H1 (cell line): ENCODE results near the gene LDLR. TPM values are rescaled to one million over a fixed set of nuclear protein-coding genes. Genes with fewer than 3 reads are reported as not detected.

Source experiments
- CTCF ChIA-PET: fragments of 300-600 bp; sonication (Branson Sonifier 250); formaldehyde crosslinking; loops from one replicate; lab custom pipeline; 2021; ENCODE audit not compliant: partially characterized antibody; lab: Charles Lee
- POLR2A ChIA-PET: fragments of 300-600 bp; sonication (Branson Sonifier 250); formaldehyde crosslinking; loops from one replicate; lab custom pipeline; 2021; ENCODE audit warnings: inconsistent platforms; ENCODE audit not compliant: partially characterized antibody; lab: Charles Lee
- DNase-seq, 2 experiments: peaks; one replicate each; pipeline versions ENCODE4 v3.0.0 to v3.0.0-alpha.2; 2010 to 2022; ENCODE audit warnings: low spot score in 2 of 2, low read depth in 1 of 2, mixed read lengths in 1 of 2
- FAIRE-seq: peaks from 2 replicates; lab custom pipeline; 2011; peaks lifted over from hg19 to GRCh38; lab: Jason Lieb, UNC
- H2AFZ ChIP-seq: 2 replicates; pipeline ENCODE4 v1.8.1; 2012; ENCODE audit warnings: low read length, inconsistent platforms
- H2AK5ac ChIP-seq: 2 replicates; pipeline ENCODE4 v1.6.1; 2013; ENCODE audit warnings: low read depth, low read length
- H2BK120ac ChIP-seq: replicated peaks from 2 replicates; pipeline ENCODE3; 2013; ENCODE audit warnings: low read depth, low read length, inconsistent platforms
- H2BK12ac ChIP-seq: 2 replicates; pipeline ENCODE4 v1.6.1; 2013; ENCODE audit warnings: low read depth, low read length
- H2BK15ac ChIP-seq: 2 replicates; pipeline ENCODE4 v1.6.1; 2013; ENCODE audit warnings: low read length
- H2BK20ac ChIP-seq: 2 replicates; pipeline ENCODE4 v1.6.1; 2013; ENCODE audit warnings: low read length
- H2BK5ac ChIP-seq: 2 replicates; pipeline ENCODE4 v1.6.1; 2013; ENCODE audit warnings: low read depth, low read length
- H3K14ac ChIP-seq: 2 replicates; pipeline ENCODE4 v1.6.1; 2013; ENCODE audit warnings: inconsistent platforms; ENCODE audit not compliant: insufficient read length
- H3K18ac ChIP-seq: 2 replicates; pipeline ENCODE4 v1.6.1; 2013; ENCODE audit warnings: low read length; ENCODE audit errors: extremely low read depth
- H3K23ac ChIP-seq: 2 replicates; pipeline ENCODE4 v1.6.1; 2013; ENCODE audit warnings: inconsistent platforms; ENCODE audit not compliant: insufficient read length
- H3K23me2 ChIP-seq: 2 replicates; pipeline ENCODE4 v1.6.1; 2013; ENCODE audit warnings: low read depth, low read length
- H3K27ac ChIP-seq: 2 replicates; pipeline ENCODE4 v1.6.1; 2011; ENCODE audit warnings: low read depth, low read length, inconsistent platforms
- H3K27me3 ChIP-seq, 4 experiments: replicated peaks in 1 of 4; 1 replicate in 1 of 4; 2 replicates in 3 of 4; pipeline versions ENCODE4 v1.6.1 to v1.8.1; 2011 to 2013; ENCODE audit warnings: low read length in 3 of 4, mild to moderate bottlenecking in 3 of 4, inconsistent platforms in 2 of 4, mixed read lengths in 2 of 4, moderate library complexity in 1 of 4; ENCODE audit not compliant: control insufficient read depth in 3 of 4, insufficient read depth in 3 of 4; ENCODE audit errors: extremely low read depth in 1 of 4
- H3K36me3 ChIP-seq, 4 experiments: 2 replicates each; pipeline versions ENCODE4 v1.6.1 to v1.8.1; 2011 to 2013; ENCODE audit warnings: mild to moderate bottlenecking in 4 of 4, low read length in 3 of 4, moderate library complexity in 2 of 4, control low read depth in 1 of 4, inconsistent platforms in 1 of 4; ENCODE audit not compliant: insufficient read depth in 4 of 4, control insufficient read depth in 2 of 4
- H3K4ac ChIP-seq: replicated peaks from 2 replicates; pipeline ENCODE3; 2013; ENCODE audit warnings: low read length, low read depth, mixed read lengths, inconsistent platforms; ENCODE audit not compliant: insufficient read length
- H3K4me1 ChIP-seq, 4 experiments: replicated peaks in 1 of 4; 1 replicate in 1 of 4; 2 replicates in 3 of 4; pipeline versions ENCODE4 v1.6.1 to v1.8.1; 2011 to 2013; ENCODE audit warnings: low read length in 3 of 4, inconsistent platforms in 2 of 4, mixed read lengths in 1 of 4; ENCODE audit not compliant: insufficient read depth in 4 of 4, control insufficient read depth in 3 of 4
- H3K4me2 ChIP-seq, 2 experiments: 2 replicates each; pipeline versions ENCODE4 v1.6.1 to v1.8.1; 2011 to 2013; ENCODE audit warnings: low read depth in 2 of 2, low read length in 2 of 2, control low read depth in 1 of 2, inconsistent platforms in 1 of 2, mild to moderate bottlenecking in 1 of 2; ENCODE audit not compliant: insufficient read depth in 1 of 2
- H3K4me3 ChIP-seq, 4 experiments: fragments of 200-600, 300-600 bp in 1 of 4; sonication (generic), shearing (Covaris generic), sonication (Bioruptor Twin) in 1 of 4; 2 replicates each; pipeline versions ENCODE4 v1.5.1 to v1.8.1; 2011 to 2016; ENCODE audit warnings: low read length in 4 of 4, low read depth in 3 of 4, control low read depth in 2 of 4, inconsistent platforms in 2 of 4, mild to moderate bottlenecking in 2 of 4, mixed read lengths in 1 of 4, moderate library complexity in 1 of 4; ENCODE audit not compliant: insufficient read depth in 2 of 4; ENCODE audit errors: extremely low read depth in 1 of 4
- H3K56ac ChIP-seq: replicated peaks from 2 replicates; pipeline ENCODE3; 2013; ENCODE audit warnings: low read depth, mild to moderate bottlenecking, mixed read lengths, low read length, inconsistent platforms; ENCODE audit not compliant: insufficient read length
- H3K79me1 ChIP-seq: 2 replicates; pipeline ENCODE4 v1.6.1; 2013; ENCODE audit warnings: low read depth, low read length, control low read depth
- H3K79me2 ChIP-seq, 2 experiments: 2 replicates each; pipeline versions ENCODE4 v1.6.1 to v1.8.1; 2012 to 2013; ENCODE audit warnings: low read length in 2 of 2, mild to moderate bottlenecking in 2 of 2, inconsistent platforms in 1 of 2; ENCODE audit not compliant: insufficient read depth in 2 of 2, control insufficient read depth in 1 of 2
- H3K9ac ChIP-seq, 4 experiments: replicated peaks in 1 of 4; 1 replicate in 1 of 4; 2 replicates in 3 of 4; pipeline versions ENCODE4 v1.6.1 to v1.8.1; 2011 to 2013; ENCODE audit warnings: low read depth in 3 of 4, low read length in 3 of 4, control low read depth in 2 of 4, mild to moderate bottlenecking in 2 of 4, moderate library complexity in 2 of 4, inconsistent platforms in 1 of 4; ENCODE audit errors: extremely low read depth in 1 of 4
- H3K9me3 ChIP-seq, 2 experiments: 2 replicates each; pipeline versions ENCODE4 v1.6.1 to v1.8.1; 2012 to 2013; ENCODE audit warnings: mild to moderate bottlenecking in 2 of 2, moderate library complexity in 2 of 2, control low read depth in 1 of 2, inconsistent platforms in 1 of 2, low read depth in 1 of 2, low read length in 1 of 2, mixed read lengths in 1 of 2; ENCODE audit not compliant: insufficient read depth in 2 of 2
- H4K20me1 ChIP-seq, 2 experiments: replicated peaks in 1 of 2; 2 replicates each; pipeline versions ENCODE3 to v1.8.1; 2011 to 2013; ENCODE audit warnings: inconsistent platforms in 2 of 2, low read length in 2 of 2, mild to moderate bottlenecking in 1 of 2; ENCODE audit not compliant: insufficient read depth in 2 of 2, control insufficient read depth in 1 of 2
- H4K5ac ChIP-seq: 2 replicates; pipeline ENCODE4 v1.6.1; 2013; ENCODE audit warnings: low read length, low read depth, mixed read lengths, inconsistent platforms; ENCODE audit not compliant: insufficient read length
- H4K8ac ChIP-seq: 2 replicates; pipeline ENCODE4 v1.8.0; 2013; ENCODE audit warnings: mild to moderate bottlenecking, moderate library complexity, low read length, inconsistent platforms; ENCODE audit not compliant: insufficient read depth; ENCODE audit errors: extremely low read depth
- H4K91ac ChIP-seq: replicated peaks from 2 replicates; pipeline ENCODE3; 2013; ENCODE audit warnings: low read length, mixed read lengths, inconsistent platforms; ENCODE audit not compliant: insufficient read length
- ATF2 ChIP-seq: IDR thresholded peaks from 2 replicates; pipeline ENCODE4 v1.6.1; 2012; ENCODE audit warnings: low read length, inconsistent platforms
- CBX5 ChIP-seq: fragments of 300-800, 300-1000 bp; sonication (generic); IDR thresholded peaks from 2 replicates; pipeline ENCODE4 v1.7.1; 2016; ENCODE audit warnings: antibody characterized with exemption, low read length, low read depth
- CREB1 ChIP-seq: IDR thresholded peaks from 2 replicates; pipeline ENCODE4 v1.6.1; 2012; ENCODE audit warnings: inconsistent platforms
- HDAC2 ChIP-seq, 2 experiments: fragments of 300-600 bp in 1 of 2; sonication (generic) in 1 of 2; IDR thresholded peaks; 2 replicates each; pipeline ENCODE4 v1.6.1; 2011 to 2012; ENCODE audit warnings: low read depth in 2 of 2, low read length in 2 of 2, mild to moderate bottlenecking in 2 of 2, moderate library complexity in 2 of 2, borderline replicate concordance in 1 of 2, inconsistent platforms in 1 of 2
- HDAC6 ChIP-seq: IDR thresholded peaks from one replicate; pipeline ENCODE4 v1.7.1; 2012; ENCODE audit warnings: low read depth, mild to moderate bottlenecking, inconsistent platforms, low read length, moderate library complexity
- TAF1 ChIP-seq: IDR thresholded peaks from 2 replicates; pipeline ENCODE4 v1.6.1; 2011; ENCODE audit warnings: mild to moderate bottlenecking, low read depth, low read length
- WGBS, 2 experiments: shearing (Covaris generic) in 1 of 2; methylation state at CpG; one replicate each; pipeline versions ENCODE4 v1.1.6 to v1.1.7; 2013 to 2015; ENCODE audit warnings: low lambda C conversion rate in 2 of 2, mixed read lengths in 2 of 2, inconsistent platforms in 1 of 2, low coverage in 1 of 2, missing lambda C conversion rate in 1 of 2; ENCODE audit not compliant: insufficient replicate concordance in 2 of 2, insufficient coverage in 1 of 2, insufficient read length in 1 of 2; ENCODE audit errors: extremely low coverage in 1 of 2, missing lambda C conversion rate in 1 of 2; 5-methylcytosine and 5-hydroxymethylcytosine counted together
- polyA plus RNA-seq, 7 experiments: library from polyadenylated mRNA; depleted of rRNA in 3 of 7; stranded (reverse) in 5 of 7; unstranded in 2 of 7; fragments of >200 nt in 5 of 7; fragments of 200-250 nt in 2 of 7; gene quantifications; 1 replicate in 5 of 7; 2 replicates in 1 of 7; 4 replicates in 1 of 7; pipeline versions ENCODE4 v1.2.1 to v1.2.3, GENCODE V29; 2011 to 2013; ENCODE audit warnings: missing spikeins in 2 of 7, mixed read lengths in 2 of 7
- total RNA-seq: library from RNA; stranded (reverse); fragmentation: NEBNext Ultra II Directional; extraction: Animal tissue kit (Norgen Biotek cat#: 25700); gene quantifications from 2 replicates; pipeline ENCODE4 v1.2.1, GENCODE V29; 2021

LDLR gene
- total and polyA plus RNA-seq, 2 of the 8 experiments (the other 6 are each of a cell fraction or from before 2014, with no cell fraction given), result 70.1 to 118 TPM

- Histone ChIP-seq H3K79me2 (no peaks in the 10 kb centered on the region), H3K4ac (no peak overlapping the region), H3K9me3 (no peaks in the 10 kb centered on the region), H3K79me1 (peaks cover 2% of the 10 kb centered on the region), H3K27ac (no peak overlapping the region), H2AFZ (no peak overlapping the region), H3K23me2 (no peaks in the 10 kb centered on the region), H2BK5ac (no peak overlapping the region; the same call in 1 of the 2 replicates), H3K56ac (no peak overlapping the region), H3K23ac (no peak overlapping the region), H2BK15ac (no peak overlapping the region), H2BK20ac (no peak overlapping the region), H3K14ac (no peak overlapping the region), H3K9ac (no peak overlapping the region), H3K4me3 (no peak overlapping the region), H4K5ac (no peak overlapping the region), H2BK12ac (no peak overlapping the region), H3K36me3 (peaks cover 5 to 22% (median 10%) of the 10 kb centered on the region in 4 experiments; a peak in 7 of 8 replicates), H3K4me1 (no peaks in the 10 kb centered on the region), H2AK5ac (no peak overlapping the region), H4K20me1 (peaks cover 6% of the 10 kb centered on the region in 2 experiments), H4K91ac (no peak overlapping the region), H3K18ac (no peak overlapping the region), H3K27me3 (no peaks in the 10 kb centered on the region; a peak in 1 of 7 replicates), H3K4me2 (no peak overlapping the region), H4K8ac (no peak overlapping the region), H2BK120ac (no peak overlapping the region)
- ChIA-PET CTCF (interaction anchor here (1.8 kb wide), 1 partner anchor 19 kb away, joined by 5 read pairs; no protein-coding TSS in a partner anchor), POLR2A (no interaction called here)
- WGBS, 2 experiments, result 90% methylated on average over 4 of the region's 4 CpGs; no CpG with 5 or more reads in 1 of the 2 experiments
- no peak for TF ChIP-seq TAF1
- no peak for TF ChIP-seq CREB1
- no peak for TF ChIP-seq CBX5
- no peak for TF ChIP-seq HDAC6
- no peak for TF ChIP-seq HDAC2 (IDR thresholded peaks at IDR 0.05; ENCODE audit: borderline replicate concordance in 1 of 2, low read depth in 2 of 2, low read length in 2 of 2)
- no peak for TF ChIP-seq ATF2
- DNase-seq (no peak), FAIRE-seq (no peak)
Measured at GRCh38 chr19:11053817-11054195, 35.5 kb upstream of the LDLR start.
